Activated T-cell treated with anti-CD3 and anti-CD28 coated beads, Interleukin-2, amount 50 U/mL, for 4 hours (primary cell): ENCODE data around the gene PAK1. TPM values are rescaled to one million over a fixed set of nuclear protein-coding genes. Genes with fewer than 3 reads are reported as not detected.

ENCODE experiments used
- ATAC-seq, 2 donors: fragments of 200-7000 bp; cut with Tn5 transposase; one replicate each; pipeline ENCODE4 v1.10.0; 2021
- DNase-seq: peaks from one replicate; pipeline ENCODE4 v3.0.0-alpha.2; 2020
- H3K27me3 Mint-ChIP-seq: one replicate; pipeline ENCODE4 v1.8.0; 2021; ENCODE audit warnings: low read depth, mixed read lengths
- H3K36me3 Mint-ChIP-seq: one replicate; pipeline ENCODE4 v1.8.0; 2022; ENCODE audit warnings: mixed read lengths; ENCODE audit not compliant: insufficient read depth
- H3K4me1 Mint-ChIP-seq: one replicate; pipeline ENCODE4 v1.8.0; 2021; ENCODE audit warnings: low read depth, mixed read lengths
- H3K4me3 Mint-ChIP-seq: one replicate; pipeline ENCODE4 v1.8.0; 2021; ENCODE audit warnings: mild to moderate bottlenecking, moderate library complexity, mixed read lengths
- H3K9me3 Mint-ChIP-seq: one replicate; pipeline ENCODE4 v1.8.0; 2021; ENCODE audit warnings: mixed read lengths
- total RNA-seq, 3 donors: library from RNA; stranded (reverse); gene quantifications; one replicate each; pipeline ENCODE4 v1.2.1, GENCODE V29; 2021

Gene PAK1
- total RNA-seq, 3 donors from 2014 or later, result 14.2 to 17.4 (median 15.3) TPM

DNA sequence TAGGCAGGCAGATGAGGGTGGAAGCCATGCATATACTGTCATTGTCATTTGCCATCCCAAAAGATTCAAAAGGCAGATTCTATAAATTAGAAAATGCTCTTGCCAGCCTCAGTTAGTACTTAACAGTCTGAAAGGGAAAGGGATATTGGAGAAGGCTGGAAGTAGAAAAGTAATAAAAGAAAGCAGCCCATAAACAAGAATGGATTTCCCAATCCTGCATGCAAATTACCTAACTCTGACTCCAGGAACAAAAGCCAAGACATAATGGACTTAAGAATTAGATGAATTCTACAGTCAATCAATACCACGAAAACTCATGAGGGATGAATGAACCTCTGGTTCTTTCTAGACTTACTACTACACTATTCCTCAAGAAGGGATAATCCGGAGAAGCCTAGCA lies 5.9 kb downstream of the PAK1 start:
- H3K27me3 Mint-ChIP-seq, result peaks cover 6% of the 10 kb centered on the region
- no peak overlapping the region for H3K4me3 Mint-ChIP-seq
- DNase-seq (no peak), ATAC-seq (no peak)
- no peaks in the 10 kb centered on the region for H3K36me3 Mint-ChIP-seq
- H3K9me3 Mint-ChIP-seq, result no peaks in the 10 kb centered on the region
- H3K4me1 Mint-ChIP-seq, result peaks cover 2% of the 10 kb centered on the region

GRCh38 chr11:77467233-77467632 lies 6.7 kb downstream of the PAK1 start:
- DNase-seq (no peak), ATAC-seq (no peak)
- peaks cover 2% of the 10 kb centered on the region for H3K4me1 Mint-ChIP-seq
- no peaks in the 10 kb centered on the region for H3K36me3 Mint-ChIP-seq
- no peak overlapping the region for H3K4me3 Mint-ChIP-seq
- no peaks in the 10 kb centered on the region for H3K9me3 Mint-ChIP-seq
- peaks cover 4% of the 10 kb centered on the region for H3K27me3 Mint-ChIP-seq

GRCh38 chr11:77457340-77457739 lies 16.6 kb downstream of the PAK1 start:
- DNase-seq, result no peak
- Mint-ChIP-seq H3K4me1 (no peaks in the 10 kb centered on the region), H3K4me3 (no peak overlapping the region), H3K9me3 (no peaks in the 10 kb centered on the region), H3K27me3 (peaks cover 8% of the 10 kb centered on the region), H3K36me3 (no peaks in the 10 kb centered on the region)
- no peak for ATAC-seq

- no peaks in the 10 kb centered on the region for H3K4me1 Mint-ChIP-seq
- no peak overlapping the region for H3K4me3 Mint-ChIP-seq
- H3K9me3 Mint-ChIP-seq, result no peaks in the 10 kb centered on the region
- ATAC-seq, result no peak
- no peak for DNase-seq
- peaks cover 8% of the 10 kb centered on the region for H3K27me3 Mint-ChIP-seq
- H3K36me3 Mint-ChIP-seq, result no peaks in the 10 kb centered on the region
Observed at GRCh38 chr11:77455740-77456139, 18.2 kb downstream of the PAK1 start.

DNA sequence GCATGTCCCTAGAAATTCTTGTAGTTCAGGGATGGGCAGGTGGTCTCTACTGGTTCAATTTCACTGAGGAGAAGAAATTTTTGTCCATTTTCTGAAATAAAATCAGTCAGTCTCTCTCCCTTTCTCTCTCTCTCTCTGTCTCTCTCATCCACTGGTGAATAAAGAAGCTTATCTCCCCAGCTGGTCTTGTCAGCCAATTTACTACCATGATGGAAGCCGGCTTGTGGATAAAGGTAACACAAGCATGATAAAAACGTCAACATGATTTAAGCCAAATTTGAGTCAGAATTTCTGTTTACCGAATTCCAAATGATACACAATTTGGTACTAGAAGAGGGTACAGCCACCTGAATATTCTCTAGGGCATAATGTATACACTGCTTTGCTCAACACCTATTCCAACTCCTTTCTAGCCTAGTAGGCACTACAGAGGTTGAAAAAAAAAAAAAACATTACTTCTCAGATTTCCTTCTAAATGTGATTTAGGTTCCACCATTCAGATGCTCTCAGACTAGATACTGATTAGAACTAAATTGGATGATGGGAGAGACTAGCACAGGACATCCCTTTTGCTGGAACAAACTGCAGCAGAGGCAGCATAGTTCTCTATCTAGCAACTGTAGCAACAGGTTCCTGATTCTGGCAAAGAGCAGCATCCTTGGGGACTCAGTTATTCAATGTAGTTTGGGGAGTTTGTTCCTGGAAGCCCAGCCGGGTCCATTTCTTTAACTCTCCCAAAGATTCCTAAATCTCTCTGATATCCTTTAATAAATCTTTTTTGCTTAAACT lies 18.8 kb downstream of the PAK1 start:
- DNase-seq (no peak), ATAC-seq (no peak)
- Mint-ChIP-seq H3K4me3 (no peak overlapping the region), H3K4me1 (no peaks in the 10 kb centered on the region), H3K9me3 (no peaks in the 10 kb centered on the region), H3K36me3 (no peaks in the 10 kb centered on the region), H3K27me3 (peaks cover 8% of the 10 kb centered on the region)

GRCh38 chr11:77450227-77450626 lies 23.7 kb downstream of the PAK1 start:
- H3K4me3 Mint-ChIP-seq, result no peak overlapping the region
- ATAC-seq (no peak), DNase-seq (no peak)
- no peaks in the 10 kb centered on the region for H3K9me3 Mint-ChIP-seq
- H3K36me3 Mint-ChIP-seq, result no peaks in the 10 kb centered on the region
- peaks cover 2% of the 10 kb centered on the region for H3K27me3 Mint-ChIP-seq
- H3K4me1 Mint-ChIP-seq, result peaks cover 13% of the 10 kb centered on the region

- Mint-ChIP-seq H3K4me3 (no peak overlapping the region), H3K27me3 (no peaks in the 10 kb centered on the region), H3K9me3 (no peaks in the 10 kb centered on the region), H3K4me1 (peaks cover 13% of the 10 kb centered on the region), H3K36me3 (no peaks in the 10 kb centered on the region)
- no peak for ATAC-seq
- no peak for DNase-seq
Observed at GRCh38 chr11:77449784-77450183, 24.1 kb downstream of the PAK1 start.

DNA sequence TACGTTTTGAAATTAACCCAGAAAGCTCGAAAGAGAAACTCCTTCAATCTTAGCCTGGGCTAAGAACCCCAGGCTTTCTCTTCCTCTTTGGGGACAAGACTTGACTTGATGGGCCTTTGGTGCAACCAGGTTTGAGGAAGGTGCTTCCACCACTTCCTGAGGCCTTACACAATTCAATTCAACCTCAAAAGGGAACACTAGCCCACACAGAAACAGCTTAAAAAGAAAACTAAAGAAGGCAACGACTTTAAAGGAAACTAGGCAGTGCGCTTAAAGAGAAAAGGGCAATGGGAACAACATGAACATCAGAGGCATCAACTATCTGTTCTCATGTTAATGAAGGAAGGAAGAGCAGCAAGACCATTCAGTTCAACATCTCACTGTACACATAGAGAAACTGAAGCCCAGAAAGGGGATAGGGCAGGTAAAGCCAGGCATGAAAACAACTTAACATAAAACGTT lies 24.8 kb downstream of the PAK1 start:
- no peak for DNase-seq
- peaks cover 13% of the 10 kb centered on the region for H3K4me1 Mint-ChIP-seq
- H3K9me3 Mint-ChIP-seq, result no peaks in the 10 kb centered on the region
- H3K4me3 Mint-ChIP-seq, result no peak overlapping the region
- ATAC-seq, result no peak
- no peaks in the 10 kb centered on the region for H3K27me3 Mint-ChIP-seq
- H3K36me3 Mint-ChIP-seq, result no peaks in the 10 kb centered on the region

- Mint-ChIP-seq H3K36me3 (no peaks in the 10 kb centered on the region), H3K4me3 (no peak overlapping the region), H3K4me1 (peaks cover 13% of the 10 kb centered on the region), H3K9me3 (no peaks in the 10 kb centered on the region), H3K27me3 (no peaks in the 10 kb centered on the region)
- no peak for DNase-seq
- ATAC-seq, result no peak
Observed at GRCh38 chr11:77448269-77448668, 25.6 kb downstream of the PAK1 start.

GRCh38 chr11:77446911-77447629 lies 26.8 kb downstream of the PAK1 start:
- ATAC-seq, result no peak
- Mint-ChIP-seq H3K9me3 (no peaks in the 10 kb centered on the region), H3K27me3 (no peaks in the 10 kb centered on the region), H3K4me1 (peaks cover 13% of the 10 kb centered on the region), H3K4me3 (no peak overlapping the region), H3K36me3 (no peaks in the 10 kb centered on the region)
- DNase-seq, result no peak

GRCh38 chr11:77444261-77444660 lies 29.6 kb downstream of the PAK1 start:
- Mint-ChIP-seq H3K4me3 (no peak overlapping the region), H3K9me3 (no peaks in the 10 kb centered on the region), H3K36me3 (no peaks in the 10 kb centered on the region), H3K27me3 (no peaks in the 10 kb centered on the region), H3K4me1 (peaks cover 9% of the 10 kb centered on the region)
- ATAC-seq (no peak), DNase-seq (no peak)

DNA sequence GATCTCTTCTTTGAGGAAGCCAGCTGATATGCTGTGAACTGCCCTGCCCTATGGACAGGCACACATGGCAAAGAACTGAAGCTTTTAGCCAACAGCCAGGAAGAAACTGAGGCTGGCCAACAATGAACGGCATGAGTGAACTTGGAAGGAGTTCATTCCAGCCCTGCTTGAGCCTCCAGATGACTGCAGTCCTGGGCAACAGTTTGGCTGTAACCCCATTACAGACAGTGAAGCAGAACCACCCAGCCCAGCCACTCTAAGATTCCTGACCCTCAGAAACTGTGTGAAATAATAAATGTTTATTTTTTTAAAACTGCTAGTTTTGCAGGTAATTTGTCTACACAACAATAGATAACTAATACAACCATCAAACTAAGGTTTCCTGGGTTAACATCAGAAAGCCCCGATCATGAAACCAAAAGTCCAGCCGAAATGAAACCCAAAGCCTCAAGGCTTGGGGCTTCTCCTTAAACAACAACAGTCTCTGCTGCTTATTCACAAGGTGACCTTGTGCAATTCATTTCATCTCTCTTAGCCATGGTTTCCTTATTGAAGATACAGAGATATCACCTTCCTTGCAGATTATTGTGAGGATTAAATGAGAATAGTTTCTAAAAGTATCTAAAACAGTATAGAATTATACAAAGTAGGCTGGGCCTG lies 31.4 kb downstream of the PAK1 start:
- Mint-ChIP-seq H3K27me3 (no peaks in the 10 kb centered on the region), H3K4me3 (no peak overlapping the region), H3K4me1 (no peaks in the 10 kb centered on the region), H3K9me3 (no peaks in the 10 kb centered on the region), H3K36me3 (no peaks in the 10 kb centered on the region)
- DNase-seq (no peak), ATAC-seq (no peak)

- Mint-ChIP-seq H3K27me3 (no peaks in the 10 kb centered on the region), H3K36me3 (no peaks in the 10 kb centered on the region), H3K9me3 (no peaks in the 10 kb centered on the region), H3K4me1 (no peaks in the 10 kb centered on the region), H3K4me3 (no peak overlapping the region)
- DNase-seq (no peak), ATAC-seq (no peak)
Observed at GRCh38 chr11:77441426-77441825, 32.5 kb downstream of the PAK1 start.

DNA sequence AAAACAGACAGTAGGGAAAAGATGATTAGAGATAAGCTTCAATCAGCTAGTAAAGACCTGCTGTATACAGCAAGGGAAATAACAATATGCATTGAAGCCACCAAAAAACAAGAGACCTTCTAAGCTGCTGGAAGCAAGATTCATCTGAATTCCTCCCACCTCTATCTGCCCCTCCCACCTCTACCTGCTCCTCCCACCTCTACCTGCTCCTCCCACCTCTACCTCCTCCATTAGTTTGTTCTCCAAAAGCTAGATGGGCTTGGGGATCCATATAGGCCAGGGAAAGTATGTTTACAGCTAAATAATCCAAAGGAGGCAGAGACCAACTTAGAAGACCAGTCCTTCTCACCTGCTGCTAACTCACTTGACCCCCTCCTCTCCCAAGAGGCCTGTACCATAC lies 33.2 kb downstream of the PAK1 start:
- Mint-ChIP-seq H3K36me3 (no peaks in the 10 kb centered on the region), H3K9me3 (no peaks in the 10 kb centered on the region), H3K4me3 (no peak overlapping the region), H3K27me3 (no peaks in the 10 kb centered on the region), H3K4me1 (no peaks in the 10 kb centered on the region)
- no peak for ATAC-seq
- no peak for DNase-seq

GRCh38 chr11:77438487-77438886 lies 35.4 kb downstream of the PAK1 start:
- Mint-ChIP-seq H3K4me3 (no peak overlapping the region), H3K36me3 (no peaks in the 10 kb centered on the region), H3K4me1 (no peaks in the 10 kb centered on the region), H3K27me3 (no peaks in the 10 kb centered on the region), H3K9me3 (no peaks in the 10 kb centered on the region)
- ATAC-seq, result no peak
- DNase-seq, result no peak
